Mesothelial cell of epicardium (in vitro differentiated cells): ENCODE measurements around the gene ROPN1. TPM values are rescaled to one million over a fixed set of nuclear protein-coding genes. Genes with fewer than 3 reads are reported as not detected.

Source experiments
- DNase-seq, 2 experiments: peaks; one replicate each; pipeline ENCODE4 v3.0.0; 2021; ENCODE audit warnings: low spot score in 2 of 2; ENCODE audit not compliant: unreplicated experiment in 2 of 2
- H3K27ac Mint-ChIP-seq: 2 replicates; pipeline ENCODE4 v1.8.0; 2021; ENCODE audit warnings: mixed read lengths
- H3K27me3 Mint-ChIP-seq: 2 replicates; pipeline ENCODE4 v1.8.0; 2021; ENCODE audit warnings: low read depth, mixed read lengths
- H3K36me3 Mint-ChIP-seq: 2 replicates; pipeline ENCODE4 v1.8.0; 2021; ENCODE audit warnings: mixed read lengths
- H3K4me1 Mint-ChIP-seq: 2 replicates; pipeline ENCODE4 v1.8.0; 2021; ENCODE audit warnings: mixed read lengths
- H3K4me3 Mint-ChIP-seq: 2 replicates; pipeline ENCODE4 v1.8.0; 2021; ENCODE audit warnings: mild to moderate bottlenecking, moderate library complexity, mixed read lengths
- H3K9me3 Mint-ChIP-seq: 2 replicates; pipeline ENCODE4 v1.8.0; 2021; ENCODE audit warnings: mixed read lengths
- CTCF ChIP-seq: fragments of 200-600 bp; sonication (generic); IDR thresholded peaks from one replicate; pipeline ENCODE4 v1.5.0; 2021; ENCODE audit warnings: antibody characterized with exemption; ENCODE audit not compliant: unreplicated experiment
- total RNA-seq: library from RNA; stranded (reverse); gene quantifications from 3 replicates; pipeline ENCODE4 v1.2.1, GENCODE V29; 2021

The ROPN1 gene
- total RNA-seq, 1 donor from 2014 or later: not detected

GRCh38 chr3:123949641-123950040 is 42.3 kb downstream of the ROPN1 start:
- no peak for DNase-seq
- H3K36me3 Mint-ChIP-seq: peaks cover 34% of the 10 kb centered on the region
- TF ChIP-seq CTCF: no peak
- H3K27me3 Mint-ChIP-seq: no peaks in the 10 kb centered on the region
- H3K4me1 Mint-ChIP-seq: peaks cover 7% of the 10 kb centered on the region
- no peak overlapping the region for H3K4me3 Mint-ChIP-seq
- H3K27ac Mint-ChIP-seq: peak overlapping the region; percentile 1
- no peaks in the 10 kb centered on the region for H3K9me3 Mint-ChIP-seq

- no peak overlapping the region for H3K4me3 Mint-ChIP-seq
- no peak for DNase-seq
- peaks cover 41% of the 10 kb centered on the region for H3K36me3 Mint-ChIP-seq
- no peaks in the 10 kb centered on the region for H3K9me3 Mint-ChIP-seq
- no peak overlapping the region for H3K27ac Mint-ChIP-seq
- no peaks in the 10 kb centered on the region for H3K27me3 Mint-ChIP-seq
- H3K4me1 Mint-ChIP-seq: peaks cover 7% of the 10 kb centered on the region
- TF ChIP-seq CTCF: no peak
Observed at GRCh38 chr3:123948449-123948848, 43.5 kb downstream of the ROPN1 start.

GRCh38 chr3:123947482-123947881 is 44.4 kb downstream of the ROPN1 start:
- no peak for DNase-seq
- Mint-ChIP-seq H3K9me3 (no peaks in the 10 kb centered on the region), H3K4me3 (no peak overlapping the region), H3K27ac (no peak overlapping the region), H3K4me1 (peaks cover 7% of the 10 kb centered on the region), H3K27me3 (no peaks in the 10 kb centered on the region), H3K36me3 (peaks cover 42% of the 10 kb centered on the region)
- TF ChIP-seq CTCF: no peak

- Mint-ChIP-seq H3K4me1 (no peaks in the 10 kb centered on the region), H3K36me3 (peaks cover 32% of the 10 kb centered on the region), H3K27me3 (no peaks in the 10 kb centered on the region), H3K27ac (no peak overlapping the region), H3K4me3 (no peak overlapping the region), H3K9me3 (no peaks in the 10 kb centered on the region)
- DNase-seq: no peak
- TF ChIP-seq CTCF: no peak
Observed at GRCh38 chr3:123941542-123941941, 50.4 kb downstream of the ROPN1 start.

- peaks cover 2% of the 10 kb centered on the region for H3K4me1 Mint-ChIP-seq
- H3K27ac Mint-ChIP-seq: no peak overlapping the region
- H3K36me3 Mint-ChIP-seq: peaks cover 29% of the 10 kb centered on the region
- no peaks in the 10 kb centered on the region for H3K27me3 Mint-ChIP-seq
- no peak overlapping the region for H3K4me3 Mint-ChIP-seq
- DNase-seq: no peak
- peak; percentile 17 for TF ChIP-seq CTCF
- H3K9me3 Mint-ChIP-seq: no peaks in the 10 kb centered on the region
Observed at GRCh38 chr3:123941121-123941520, 50.8 kb downstream of the ROPN1 start.

GRCh38 chr3:123939706-123940105 is 52.2 kb downstream of the ROPN1 start:
- Mint-ChIP-seq H3K4me1 (peaks cover 2% of the 10 kb centered on the region), H3K36me3 (peaks cover 24% of the 10 kb centered on the region), H3K27ac (no peak overlapping the region), H3K9me3 (no peaks in the 10 kb centered on the region), H3K4me3 (no peak overlapping the region), H3K27me3 (no peaks in the 10 kb centered on the region)
- DNase-seq: no peak
- TF ChIP-seq CTCF: no peak
